Measurements from ENCODE around the gene GFI1B. TPM values are rescaled to one million over a fixed set of nuclear protein-coding genes. Genes with fewer than 3 reads are reported as not detected.

The GFI1B gene
- total RNA-seq, 1 donor from 2014 or later = not detected

- no peak for DNase-seq
These were observed 36.2 kb downstream of the GFI1B start for GRCh38 chr9:133014696-133015095.

- peak; percentile 13 for DNase-seq
These were observed 44.8 kb downstream of the GFI1B start for GRCh38 chr9:133023117-133023890.

DNA sequence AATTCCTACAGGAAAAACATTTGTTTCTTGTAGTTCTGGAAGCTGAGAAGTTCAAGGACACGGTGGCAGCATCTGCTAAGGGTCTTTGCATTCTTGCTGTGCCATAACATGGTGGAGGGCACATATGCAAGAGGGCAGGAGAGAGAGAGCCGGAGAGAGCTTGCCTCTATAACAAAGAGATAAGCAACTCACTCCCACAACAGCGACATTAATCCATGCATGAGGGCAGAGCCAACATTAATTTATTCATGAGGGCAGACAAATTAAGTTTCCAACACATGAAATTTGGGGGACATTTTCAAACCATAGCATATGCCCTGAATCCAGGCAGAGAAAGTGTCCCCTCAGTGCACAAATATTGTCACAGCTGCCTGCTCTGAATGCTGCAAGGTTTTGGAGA is 47.9 kb downstream of the GFI1B start:
- DNase-seq = no peak

GRCh38 chr9:133027134-133027533 is 48.6 kb downstream of the GFI1B start:
- no peak for DNase-seq

GRCh38 chr9:133028221-133028620 is 49.7 kb downstream of the GFI1B start:
- DNase-seq = no peak

- DNase-seq = no peak
These were observed 51.5 kb downstream of the GFI1B start for GRCh38 chr9:133029994-133030316.

DNA sequence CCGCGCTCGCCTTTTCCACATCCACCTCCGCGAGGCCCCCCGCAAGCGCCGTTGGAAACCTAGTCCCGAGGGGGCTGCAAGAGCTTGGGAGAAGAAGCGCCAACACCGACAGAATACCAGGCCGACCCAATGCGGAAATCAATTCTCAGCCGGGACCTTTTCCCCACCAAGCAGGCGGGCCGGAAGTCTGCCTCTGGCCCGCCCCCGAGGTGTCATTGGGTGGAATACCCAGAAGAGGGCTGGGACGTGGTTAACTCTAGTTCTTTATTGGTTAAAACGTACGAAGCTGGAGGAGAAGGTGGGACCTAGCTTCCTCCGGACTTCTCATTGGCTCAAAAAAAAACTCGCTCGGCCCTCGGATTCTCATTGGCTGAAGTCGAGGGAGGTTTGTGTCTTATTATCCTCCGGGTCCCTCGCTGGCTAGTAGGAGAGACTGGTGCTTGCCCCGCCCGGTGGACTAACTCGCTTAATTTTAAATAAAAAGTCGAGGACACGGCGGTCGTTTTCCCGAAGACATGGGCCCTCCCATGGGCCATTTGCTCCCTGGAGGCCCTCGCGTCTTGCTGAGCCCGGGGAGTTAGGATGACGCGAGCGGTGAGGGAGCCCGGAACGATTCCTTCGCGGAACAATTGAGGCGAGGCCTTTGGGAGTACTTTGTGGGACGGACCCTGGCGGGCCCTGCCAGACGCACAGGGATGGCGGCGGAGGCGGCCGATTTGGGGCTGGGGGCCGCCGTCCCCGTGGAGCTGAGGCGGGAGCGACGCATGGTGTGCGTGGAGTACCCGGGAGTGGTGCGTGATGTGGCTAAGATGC is 52.0 kb downstream of the GFI1B start, which contains the start of gene GTF3C5:
TSS of gene GTF3C5 (plus strand) at position 681 of the 813 bp plus-strand sequence. CDS start at position 696, 15 bp downstream.
- peak; percentile 99 for DNase-seq

DNA sequence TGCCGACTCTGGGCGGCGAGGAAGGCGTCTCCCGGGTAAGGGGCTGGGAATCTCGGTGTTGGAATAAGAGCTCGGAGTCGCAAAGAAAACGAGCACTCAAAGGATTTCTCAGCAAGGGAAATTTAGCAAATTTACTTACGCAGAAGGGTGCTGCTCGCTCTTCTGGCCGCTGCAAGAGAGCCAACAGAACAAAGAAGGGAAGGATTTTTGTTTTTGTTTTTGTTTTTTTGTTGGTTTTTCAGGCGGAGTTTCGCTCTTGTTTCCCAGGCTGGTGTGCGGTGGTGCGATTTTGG is 52.6 kb downstream of the GFI1B start:
- DNase-seq = no peak

DNA sequence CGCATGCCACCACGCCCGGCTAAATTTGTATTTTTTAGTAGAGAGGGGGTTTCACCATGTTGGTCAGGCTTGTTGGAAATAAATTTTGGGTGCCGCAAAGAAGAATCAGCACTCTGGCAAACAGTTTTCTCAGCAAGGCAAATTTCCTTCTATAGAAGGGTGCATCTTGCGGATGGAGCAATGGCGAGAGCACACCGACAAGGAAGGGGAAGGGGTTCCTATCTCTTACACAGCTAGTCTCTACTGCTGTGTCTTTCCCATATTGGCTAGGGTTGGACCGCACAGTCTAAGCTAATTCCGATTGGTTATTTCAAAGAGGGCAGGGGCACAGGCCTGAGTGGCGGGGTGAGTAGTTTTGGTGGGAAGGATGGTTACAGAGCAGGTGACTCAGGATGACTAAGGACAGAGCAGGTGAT is 53.0 kb downstream of the GFI1B start:
- no peak for DNase-seq

GRCh38 chr9:133032171-133032570 is 53.7 kb downstream of the GFI1B start:
- DNase-seq = no peak

- no peak for DNase-seq
These were observed 57.2 kb downstream of the GFI1B start for GRCh38 chr9:133035669-133036068.

GRCh38 chr9:133037775-133038515 is 59.5 kb downstream of the GFI1B start:
- no peak for DNase-seq

GRCh38 chr9:133040892-133041479 is 62.5 kb downstream of the GFI1B start:
- DNase-seq = peak; percentile 59

Other genes starting within 250 kb of the GFI1B start
- gene AK8, start 100.4 kb upstream of the GFI1B start, total RNA-seq = 0.09 TPM in 1 of 2 replicates, not detected in the other
- 1.3 and 1.4 TPM in 2 replicates for gene SPACA9, start 99.8 kb upstream of the GFI1B start, total RNA-seq
- 29.8 and 33.4 TPM in 2 replicates for gene TSC1, start 34.1 kb upstream of the GFI1B start, total RNA-seq
- gene GTF3C5, start 52.3 kb downstream of the GFI1B start, total RNA-seq = 53.3 and 59.2 TPM in 2 replicates
- gene CEL, start 83.3 kb downstream of the GFI1B start, total RNA-seq = 0.14 and 0.17 TPM in 2 replicates
- 68.7 and 68.9 TPM in 2 replicates for gene RALGDS, start 142.5 kb downstream of the GFI1B start, total RNA-seq
- gene GBGT1, start 185.2 kb downstream of the GFI1B start, total RNA-seq = 15.7 and 28.0 TPM in 2 replicates
- gene OBP2B, start 230.6 kb downstream of the GFI1B start, total RNA-seq = not detected in 2 replicates

Data from dermis blood vessel endothelial cell (primary cell).